ENCODE data around the gene RNASE1. TPM values are rescaled to one million over a fixed set of nuclear protein-coding genes. Genes with fewer than 3 reads are reported as not detected.

The RNASE1 gene
- total and polyA plus RNA-seq, 2 donors (not counting 3 experiments of a cell fraction or from before 2014, with no cell fraction given), result 182 to 909 TPM

DNA sequence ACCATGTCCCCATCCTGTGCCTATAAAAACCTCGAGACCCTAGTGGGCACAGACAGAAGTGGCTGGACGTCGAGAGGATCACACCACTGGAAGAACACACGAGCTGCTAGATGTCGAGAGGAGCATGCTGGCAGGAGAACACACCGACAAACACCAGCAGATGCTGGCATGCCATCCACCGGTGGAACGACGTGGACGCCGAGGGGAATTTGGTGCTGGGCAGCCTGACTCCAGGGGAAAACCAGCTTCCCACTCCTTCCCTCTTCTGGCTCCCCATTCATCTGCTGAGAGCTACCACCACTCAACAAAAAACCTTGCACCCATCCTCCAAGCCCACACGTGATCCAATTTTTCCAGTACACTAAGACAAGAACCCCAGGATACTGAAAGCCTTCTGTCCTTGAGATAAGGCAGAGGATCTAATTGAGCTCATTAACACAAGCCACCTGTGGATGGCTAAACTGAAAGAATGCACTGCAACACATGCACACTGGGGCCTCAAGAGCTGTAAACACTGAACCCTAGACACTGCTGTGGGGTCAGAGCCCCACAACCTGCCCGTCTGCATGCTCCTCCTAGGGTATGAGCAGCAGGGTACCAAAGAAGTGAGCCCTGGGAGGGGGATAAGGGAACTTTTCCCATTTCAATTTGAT lies 12.1 kb downstream of the RNASE1 start:
- Histone ChIP-seq H3K4me1 (ENCODE audit: control insufficient read depth, extremely low read depth, insufficient read depth, low read length) (peaks cover 18% of the 10 kb centered on the region), H3K27me3 (ENCODE audit: control insufficient read depth in 2 of 2, insufficient read depth in 2 of 2, low read length in 2 of 2) (no peaks in the 10 kb centered on the region), H3K9me3 (replicated peaks; ENCODE audit: control insufficient read depth, insufficient read depth, low read length) (no peaks in the 10 kb centered on the region), H3K79me2 (ENCODE audit: control insufficient read depth, insufficient read depth, low read length) (no peaks in the 10 kb centered on the region), H4K20me1 (replicated peaks; ENCODE audit: control insufficient read depth, extremely low read depth, insufficient read depth, low read length) (no peaks in the 10 kb centered on the region), H3K27ac (ENCODE audit: insufficient read depth, low read depth, low read length) (no peak overlapping the region), H3K36me3 (ENCODE audit: control insufficient read depth in 2 of 2, extremely low read depth in 1 of 2, insufficient read depth in 2 of 2, low read length in 2 of 2) (no peaks in the 10 kb centered on the region), H2AFZ (ENCODE audit: low read depth, low read length) (no peak overlapping the region), H3K9me1 (replicated peaks; ENCODE audit: control insufficient read depth, extremely low read depth, insufficient read depth, low read length) (no peaks in the 10 kb centered on the region), H3K4me3 (replicated peaks in 1 of 3; ENCODE audit: insufficient read depth in 1 of 3, low read depth in 1 of 3, low read length in 3 of 3) (no peak overlapping the region), H3K9ac (replicated peaks; ENCODE audit: extremely low read depth, insufficient read depth, low read length) (no peak overlapping the region), H3K4me2 (ENCODE audit: insufficient read depth, low read length) (no peak overlapping the region)
- ChIA-PET POLR2A (no interaction called here), CTCF (interaction anchor here (1.2 to 1.7 kb wide), 4 partner anchors 11 to 65 kb away, joined by 3 to 8 read pairs (median 6); partner anchors contain the start of gene RNASE1)
- dilution Hi-C loops (cut with MboI; ENCODE audit: extremely low pct_ligation_motif_present, low sequenced_read_pairs), result no loop called here
- DNase-seq (ENCODE audit: low read depth, low spot score) (no peak), FAIRE-seq (no peak)
- BruUV-seq (replicated peaks), result no TSS peak
- intact Hi-C loops (cut with micrococcal nuclease), result no loop called here
- TF ChIP-seq, protein P1, sequence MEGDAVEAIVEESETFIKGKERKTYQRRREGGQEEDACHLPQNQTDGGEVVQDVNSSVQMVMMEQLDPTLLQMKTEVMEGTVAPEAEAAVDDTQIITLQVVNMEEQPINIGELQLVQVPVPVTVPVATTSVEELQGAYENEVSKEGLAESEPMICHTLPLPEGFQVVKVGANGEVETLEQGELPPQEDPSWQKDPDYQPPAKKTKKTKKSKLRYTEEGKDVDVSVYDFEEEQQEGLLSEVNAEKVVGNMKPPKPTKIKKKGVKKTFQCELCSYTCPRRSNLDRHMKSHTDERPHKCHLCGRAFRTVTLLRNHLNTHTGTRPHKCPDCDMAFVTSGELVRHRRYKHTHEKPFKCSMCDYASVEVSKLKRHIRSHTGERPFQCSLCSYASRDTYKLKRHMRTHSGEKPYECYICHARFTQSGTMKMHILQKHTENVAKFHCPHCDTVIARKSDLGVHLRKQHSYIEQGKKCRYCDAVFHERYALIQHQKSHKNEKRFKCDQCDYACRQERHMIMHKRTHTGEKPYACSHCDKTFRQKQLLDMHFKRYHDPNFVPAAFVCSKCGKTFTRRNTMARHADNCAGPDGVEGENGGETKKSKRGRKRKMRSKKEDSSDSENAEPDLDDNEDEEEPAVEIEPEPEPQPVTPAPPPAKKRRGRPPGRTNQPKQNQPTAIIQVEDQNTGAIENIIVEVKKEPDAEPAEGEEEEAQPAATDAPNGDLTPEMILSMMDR (IDR thresholded peaks at IDR 0.05; ENCODE audit: extremely low read depth in 1 of 2, insufficient read depth in 1 of 2, low read depth in 1 of 2, low read length in 2 of 2), result no peak
- no peak for TF ChIP-seq GATA2 (IDR thresholded peaks at IDR 0.05; ENCODE audit: insufficient read depth, insufficient read length, low read depth, low read length)
- TF ChIP-seq POLR2AphosphoS5 (IDR thresholded peaks at IDR 0.05; ENCODE audit: insufficient read depth, low read depth, low read length), result no peak
- TF ChIP-seq, protein P2, sequence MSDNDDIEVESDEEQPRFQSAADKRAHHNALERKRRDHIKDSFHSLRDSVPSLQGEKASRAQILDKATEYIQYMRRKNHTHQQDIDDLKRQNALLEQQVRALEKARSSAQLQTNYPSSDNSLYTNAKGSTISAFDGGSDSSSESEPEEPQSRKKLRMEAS (IDR thresholded peaks at IDR 0.05; ENCODE audit: insufficient read depth, insufficient read length), result no peak
- TF ChIP-seq MYC (IDR thresholded peaks at IDR 0.05; ENCODE audit: low read depth, low read length), result no peak
- no peak for TF ChIP-seq JUN (IDR thresholded peaks at IDR 0.05; ENCODE audit: borderline replicate concordance, insufficient read depth, insufficient read length, low read depth)
- TF ChIP-seq FOS (IDR thresholded peaks at IDR 0.05; ENCODE audit: borderline replicate concordance, insufficient read depth, low read length), result no peak
- TF ChIP-seq POLR2A (IDR thresholded peaks at IDR 0.05; ENCODE audit: low read depth, low read length), result no peak
- no peak for TF ChIP-seq EZH2 (IDR thresholded peaks at IDR 0.05; ENCODE audit: borderline replicate concordance, low read depth, low read length, severe bottlenecking)
